Activated T-cell treated with anti-CD3 and anti-CD28 coated beads for 48 hours (primary cell): Measurements from ENCODE around the gene PCGF5.
"Not testable (repeated sequence)": the region's sequence is repeated elsewhere in the genome, so short reads cannot be mapped to it uniquely, and the experiment has no call there.

Experiments used
- DNase-seq: peaks from one replicate; pipeline ENCODE4 v3.0.0-alpha.2; 2020; ENCODE audit warnings: low read depth

The PCGF5 gene

GRCh38 chr10:91210014-91210413 lies 10.4 kb upstream of the PCGF5 start:
- DNase-seq, result no peak

GRCh38 chr10:91210435-91210834 lies 10.0 kb upstream of the PCGF5 start:
- DNase-seq, result no peak

- DNase-seq, result no peak
Observed at GRCh38 chr10:91211675-91212074, 8.8 kb upstream of the PCGF5 start.

- no peak for DNase-seq
Observed at GRCh38 chr10:91214911-91215310, 5.6 kb upstream of the PCGF5 start.

GRCh38 chr10:91215384-91215783 lies 5.1 kb upstream of the PCGF5 start:
- DNase-seq, result no peak

GRCh38 chr10:91219371-91220193 lies 881 bp upstream of the PCGF5 start:
- no peak for DNase-seq

- no peak for DNase-seq
Observed at GRCh38 chr10:91220954-91221675, 652 bp downstream of the PCGF5 start.

GRCh38 chr10:91226093-91226492 lies 5.6 kb downstream of the PCGF5 start:
- DNase-seq, result no peak

GRCh38 chr10:91227576-91227975 lies 7.1 kb downstream of the PCGF5 start:
- DNase-seq, result no peak

- no peak for DNase-seq
Observed at GRCh38 chr10:91229683-91230082, 9.2 kb downstream of the PCGF5 start.

GRCh38 chr10:91238191-91238590 lies 17.7 kb downstream of the PCGF5 start:
- no peak for DNase-seq

- DNase-seq, result no peak
Observed at GRCh38 chr10:91239789-91240188, 19.3 kb downstream of the PCGF5 start.

- DNase-seq, result no peak
Observed at GRCh38 chr10:91242940-91243339, 22.5 kb downstream of the PCGF5 start.

- DNase-seq, result no peak
Observed at GRCh38 chr10:91247360-91248111, 27.1 kb downstream of the PCGF5 start.

GRCh38 chr10:91249700-91250099 lies 29.2 kb downstream of the PCGF5 start:
- DNase-seq, result no peak

GRCh38 chr10:91250341-91250740 lies 29.9 kb downstream of the PCGF5 start:
- DNase-seq, result no peak

GRCh38 chr10:91251430-91252056 lies 31.1 kb downstream of the PCGF5 start:
- peak; percentile 7 for DNase-seq

GRCh38 chr10:91253300-91253699 lies 32.8 kb downstream of the PCGF5 start:
- no peak for DNase-seq

- no peak for DNase-seq
Observed at GRCh38 chr10:91257310-91257709, 36.8 kb downstream of the PCGF5 start.

- not testable (repeated sequence) for DNase-seq
Observed at GRCh38 chr10:91260417-91260816, 40.0 kb downstream of the PCGF5 start.

- no peak for DNase-seq
Observed at GRCh38 chr10:91271886-91272285, 51.4 kb downstream of the PCGF5 start.

- DNase-seq, result no peak
Observed at GRCh38 chr10:91284486-91285090, 64.1 kb downstream of the PCGF5 start.
